GM18508 (cell line): Measurements from ENCODE around the gene ABL2.
A peak's percentile ranks its signal among the peaks of the same experiment; 100 is the strongest.
"Not testable (repeated sequence)": the region's sequence is repeated elsewhere in the genome, so short reads cannot be mapped to it uniquely, and the experiment has no call there.

Experiments used
- ATAC-seq: cut with Tn5 transposase; IDR thresholded peaks from one replicate; pipeline ENCODE4 v1.9.1; 2021; ENCODE audit warnings: moderate number of reproducible peaks; ENCODE audit not compliant: insufficient read depth, unreplicated experiment

The ABL2 gene

GRCh38 chr1:179141592-179142251, 87.8 kb downstream of the ABL2 start:
- no peak for ATAC-seq

GRCh38 chr1:179138755-179139154, 90.7 kb downstream of the ABL2 start:
- ATAC-seq, result not testable (repeated sequence)

GRCh38 chr1:179137617-179138255, 91.7 kb downstream of the ABL2 start:
- no peak for ATAC-seq

GRCh38 chr1:179135707-179136106, 93.8 kb downstream of the ABL2 start:
- ATAC-seq, result not testable (repeated sequence)

- ATAC-seq, result not testable (repeated sequence)
Observed at GRCh38 chr1:179135168-179135567, 94.3 kb downstream of the ABL2 start.

GRCh38 chr1:179129702-179130473, 99.6 kb downstream of the ABL2 start:
- peak; percentile 96 for ATAC-seq

GRCh38 chr1:179128520-179128919, 101.0 kb downstream of the ABL2 start:
- no peak for ATAC-seq

- ATAC-seq, result no peak
Observed at GRCh38 chr1:179127163-179127895, 102.1 kb downstream of the ABL2 start.

- ATAC-seq, result no peak
Observed at GRCh38 chr1:179126338-179127060, 103.0 kb downstream of the ABL2 start.

GRCh38 chr1:179124873-179125272, 104.6 kb downstream of the ABL2 start:
- no peak for ATAC-seq

- no peak for ATAC-seq
Observed at GRCh38 chr1:179121159-179121938, 108.1 kb downstream of the ABL2 start.

GRCh38 chr1:179120736-179121135, 108.7 kb downstream of the ABL2 start:
- no peak for ATAC-seq

- ATAC-seq, result no peak
Observed at GRCh38 chr1:179119513-179119912, 110.0 kb downstream of the ABL2 start.

GRCh38 chr1:179115181-179115580, 114.3 kb downstream of the ABL2 start:
- ATAC-seq, result no peak

- ATAC-seq, result no peak
Observed at GRCh38 chr1:179108644-179109043, 120.8 kb downstream of the ABL2 start.

GRCh38 chr1:179107706-179108629, 121.5 kb downstream of the ABL2 start:
- no peak for ATAC-seq

- ATAC-seq, result no peak
Observed at GRCh38 chr1:179105393-179105792, 124.1 kb downstream of the ABL2 start.

- no peak for ATAC-seq
Observed at GRCh38 chr1:179104611-179105250, 124.7 kb downstream of the ABL2 start.
